ENCODE measurements around the gene STUM. TPM values are rescaled to one million over a fixed set of nuclear protein-coding genes. Genes with fewer than 3 reads are reported as not detected.
A peak's percentile ranks its signal among the peaks of the same experiment; 100 is the strongest.

The STUM gene
- total RNA-seq, 1 donor from 2014 or later = not detected

GRCh38 chr1:226640321-226641136 is 92.0 kb downstream of the STUM start:
- Histone ChIP-seq H3K4me3 (no peak overlapping the region), H3K27ac (no peak overlapping the region), H3F3A (ENCODE audit: low read depth) (no peaks in the 10 kb centered on the region), H3K9ac (no peak overlapping the region), H3K36me3 (no peaks in the 10 kb centered on the region), H3K4me1 (peaks cover 12% of the 10 kb centered on the region), H3K27me3 (no peaks in the 10 kb centered on the region), H3K4me2 (no peak overlapping the region), H4K20me1 (ENCODE audit: low read depth) (no peaks in the 10 kb centered on the region), H3K79me2 (ENCODE audit: low read depth) (no peaks in the 10 kb centered on the region), H2AFZ (replicated peaks) (no peak overlapping the region), H3K9me3 (ENCODE audit: low read depth) (no peaks in the 10 kb centered on the region)
- Mint-ChIP-seq H3K9me3 (no peaks in the 10 kb centered on the region), H3K27ac (peak overlapping the region; percentile 61), H3K36me3 (peaks cover 3% of the 10 kb centered on the region), H3K27me3 (ENCODE audit: insufficient read depth, low read depth) (no peaks in the 10 kb centered on the region), H3K4me1 (peaks cover 17% of the 10 kb centered on the region), H3K4me3 (no peak overlapping the region)
- TF ChIP-seq EZH2 (IDR thresholded peaks at IDR 0.05) (no peak), CTCF (IDR thresholded peaks at IDR 0.05) (no peak)
- no peak for DNase-seq (ENCODE audit: low spot score)

- Histone ChIP-seq H3K9me3 (ENCODE audit: low read depth) (no peaks in the 10 kb centered on the region), H2AFZ (replicated peaks) (no peak overlapping the region), H3K79me2 (ENCODE audit: low read depth) (no peaks in the 10 kb centered on the region), H3F3A (ENCODE audit: low read depth) (no peaks in the 10 kb centered on the region), H3K4me2 (no peak overlapping the region), H3K4me3 (no peak overlapping the region), H3K27me3 (no peaks in the 10 kb centered on the region), H3K4me1 (peaks cover 12% of the 10 kb centered on the region), H3K36me3 (no peaks in the 10 kb centered on the region), H3K9ac (no peak overlapping the region), H4K20me1 (ENCODE audit: low read depth) (no peaks in the 10 kb centered on the region), H3K27ac (no peak overlapping the region)
- H3K27me3 Mint-ChIP-seq (ENCODE audit: insufficient read depth, low read depth) = no peaks in the 10 kb centered on the region
- H3K4me1 Mint-ChIP-seq = peaks cover 21% of the 10 kb centered on the region
- DNase-seq (ENCODE audit: low spot score) = no peak
- peaks cover 2% of the 10 kb centered on the region for H3K36me3 Mint-ChIP-seq
- H3K4me3 Mint-ChIP-seq = no peak overlapping the region
- TF ChIP-seq EZH2 (IDR thresholded peaks at IDR 0.05) (no peak), CTCF (IDR thresholded peaks at IDR 0.05) (no peak), EZH2phosphoT487 (IDR thresholded peaks at IDR 0.05) (no peak)
- no peaks in the 10 kb centered on the region for H3K9me3 Mint-ChIP-seq
- no peak overlapping the region for H3K27ac Mint-ChIP-seq
Measured at GRCh38 chr1:226641671-226642231, 93.2 kb downstream of the STUM start.

GRCh38 chr1:226642421-226642820 is 93.9 kb downstream of the STUM start:
- TF ChIP-seq EZH2 (IDR thresholded peaks at IDR 0.05) (no peak), CTCF (IDR thresholded peaks at IDR 0.05) (no peak), EZH2phosphoT487 (IDR thresholded peaks at IDR 0.05) (no peak)
- H4K20me1 ChIP-seq (ENCODE audit: low read depth) = no peaks in the 10 kb centered on the region
- peaks cover 21% of the 10 kb centered on the region for H3K4me1 Mint-ChIP-seq
- H3K4me2 ChIP-seq = no peak overlapping the region
- no peaks in the 10 kb centered on the region for H3K27me3 ChIP-seq
- no peaks in the 10 kb centered on the region for H3K79me2 ChIP-seq (ENCODE audit: low read depth)
- no peak overlapping the region for H3K27ac ChIP-seq
- no peaks in the 10 kb centered on the region for H3K9me3 ChIP-seq (ENCODE audit: low read depth)
- no peaks in the 10 kb centered on the region for H3K36me3 Mint-ChIP-seq
- H3K4me1 ChIP-seq = peaks cover 12% of the 10 kb centered on the region
- no peak overlapping the region for H3K4me3 Mint-ChIP-seq
- H3K9ac ChIP-seq = no peak overlapping the region
- no peaks in the 10 kb centered on the region for H3K27me3 Mint-ChIP-seq (ENCODE audit: insufficient read depth, low read depth)
- no peak overlapping the region for H2AFZ ChIP-seq (replicated peaks)
- H3F3A ChIP-seq (ENCODE audit: low read depth) = no peaks in the 10 kb centered on the region
- H3K9me3 Mint-ChIP-seq = no peaks in the 10 kb centered on the region
- DNase-seq (ENCODE audit: low spot score) = no peak
- no peaks in the 10 kb centered on the region for H3K36me3 ChIP-seq
- H3K27ac Mint-ChIP-seq = no peak overlapping the region
- H3K4me3 ChIP-seq = no peak overlapping the region

Measured in neural progenitor cell (in vitro differentiated cells).